Measurements from ENCODE around the gene PEX14.
"Not testable (repeated sequence)": the region's sequence is repeated elsewhere in the genome, so short reads cannot be mapped to it uniquely, and the experiment has no call there.

GRCh38 chr1:10474309-10474612, 489 bp upstream of the PEX14 start:
- not testable (repeated sequence) for TF ChIP-seq CTCF, POLR2A (IDR thresholded peaks at IDR 0.05)

Measured in heart left ventricle (tissue), 13 donors.